Neural progenitor cell (in vitro differentiated cells): ENCODE data around the gene SEC63. TPM values are rescaled to one million over a fixed set of nuclear protein-coding genes. Genes with fewer than 3 reads are reported as not detected.
A peak's percentile ranks its signal among the peaks of the same experiment; 100 is the strongest.

Experiments
- DNase-seq: peaks from one replicate; pipeline ENCODE4 v3.0.0-alpha.2; 2016; ENCODE audit warnings: low spot score
- H2AFZ ChIP-seq: fragments of 200-600 bp; sonication (generic); replicated peaks from 2 replicates; pipeline ENCODE4 v1.6.1; 2016; ENCODE audit warnings: antibody characterized with exemption
- H3F3A ChIP-seq: fragments of 200-600 bp; sonication (generic); 2 replicates; pipeline ENCODE4 v1.6.1; 2016; ENCODE audit warnings: antibody characterized with exemption, low read depth
- H3K27ac ChIP-seq: fragments of 200-600 bp; sonication (generic); 2 replicates; pipeline ENCODE4 v1.5.1; 2016; ENCODE audit warnings: mild to moderate bottlenecking
- H3K27me3 ChIP-seq: fragments of 200-600 bp; sonication (generic); 2 replicates; pipeline ENCODE4 v1.6.1; 2016; ENCODE audit warnings: mild to moderate bottlenecking, moderate library complexity
- H3K36me3 ChIP-seq: fragments of 200-600 bp; sonication (generic); 2 replicates; pipeline ENCODE4 v1.5.1; 2016
- H3K4me1 ChIP-seq: fragments of 200-600 bp; sonication (generic); 2 replicates; pipeline ENCODE4 v1.6.1; 2016; ENCODE audit warnings: mixed run types
- H3K4me2 ChIP-seq: fragments of 200-600 bp; sonication (generic); 2 replicates; pipeline ENCODE4 v1.6.1; 2016
- H3K4me3 ChIP-seq: fragments of 200-600 bp; sonication (generic); 2 replicates; pipeline ENCODE4 v1.5.1; 2016
- H3K79me2 ChIP-seq: fragments of 200-600 bp; sonication (generic); 2 replicates; pipeline ENCODE4 v1.6.1; 2016; ENCODE audit warnings: low read depth
- H3K9ac ChIP-seq: fragments of 200-600 bp; sonication (generic); 2 replicates; pipeline ENCODE4 v1.6.1; 2016
- H3K9me3 ChIP-seq: fragments of 200-600 bp; sonication (generic); 2 replicates; pipeline ENCODE4 v1.5.1; 2016; ENCODE audit warnings: low read depth
- H4K20me1 ChIP-seq: fragments of 200-600 bp; sonication (generic); 2 replicates; pipeline ENCODE4 v1.6.1; 2016; ENCODE audit warnings: low read depth
- H3K27ac Mint-ChIP-seq: 3 replicates; pipeline ENCODE4 v1.8.0; 2021; ENCODE audit warnings: mixed read lengths
- H3K27me3 Mint-ChIP-seq: 2 replicates; pipeline ENCODE4 v1.8.0; 2022; ENCODE audit warnings: low read depth, mild to moderate bottlenecking, inconsistent platforms, moderate library complexity, mixed read lengths; ENCODE audit not compliant: insufficient read depth
- H3K36me3 Mint-ChIP-seq: 3 replicates; pipeline ENCODE4 v1.8.0; 2021; ENCODE audit warnings: mixed read lengths
- H3K4me1 Mint-ChIP-seq: 3 replicates; pipeline ENCODE4 v1.8.0; 2021; ENCODE audit warnings: mixed read lengths
- H3K4me3 Mint-ChIP-seq: 3 replicates; pipeline ENCODE4 v1.8.0; 2021; ENCODE audit warnings: mild to moderate bottlenecking, moderate library complexity, mixed read lengths
- H3K9me3 Mint-ChIP-seq: 3 replicates; pipeline ENCODE4 v1.8.0; 2020; ENCODE audit warnings: mixed read lengths
- CTCF ChIP-seq: fragments of 200-600 bp; sonication (generic); IDR thresholded peaks from 2 replicates; pipeline ENCODE4 v1.5.1; 2017; ENCODE audit warnings: antibody characterized with exemption, mild to moderate bottlenecking
- EZH2 ChIP-seq: fragments of 200-600 bp; sonication (generic); IDR thresholded peaks from 2 replicates; pipeline ENCODE4 v1.6.1; 2017; ENCODE audit warnings: antibody characterized with exemption, mild to moderate bottlenecking, moderate library complexity
- EZH2phosphoT487 ChIP-seq: fragments of 200-600 bp; sonication (generic); IDR thresholded peaks from 2 replicates; pipeline ENCODE4 v1.6.1; 2017; ENCODE audit warnings: antibody characterized with exemption
- total RNA-seq: library from RNA; depleted of rRNA; stranded (reverse); fragments of >200 nt; gene quantifications from 2 replicates; pipeline ENCODE4 v1.2.3, GENCODE V29; 2015; ENCODE audit warnings: low replicate concordance

The SEC63 gene
- total RNA-seq, 1 donor from 2014 or later: 20.7 TPM

DNA sequence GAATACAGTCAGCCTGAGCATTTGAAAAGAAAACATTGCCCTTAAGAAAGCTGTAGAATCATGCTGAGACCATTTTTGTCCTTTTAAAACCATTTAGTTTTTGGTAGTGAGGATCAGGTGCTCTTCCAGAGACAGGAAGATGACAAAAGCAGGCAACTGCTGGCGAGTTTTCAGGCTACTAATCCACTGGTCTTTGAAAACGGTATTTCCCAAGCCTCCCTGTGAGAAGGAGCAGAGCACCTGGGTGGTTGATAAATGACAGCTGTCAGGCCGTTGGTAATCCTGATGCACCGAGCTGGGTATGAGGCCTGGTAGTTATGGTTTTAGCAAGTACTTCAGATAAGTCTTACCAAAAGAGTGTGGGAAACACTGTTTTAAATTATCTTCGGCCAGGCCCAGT is 10.1 kb upstream of the SEC63 start:
- Histone ChIP-seq H4K20me1 (no peaks in the 10 kb centered on the region), H3K9me3 (no peaks in the 10 kb centered on the region), H3K27me3 (no peaks in the 10 kb centered on the region), H3F3A (peaks cover 11% of the 10 kb centered on the region), H3K36me3 (no peaks in the 10 kb centered on the region), H3K4me3 (no peak overlapping the region), H2AFZ (no peak overlapping the region), H3K79me2 (no peaks in the 10 kb centered on the region), H3K4me1 (peaks cover 7% of the 10 kb centered on the region), H3K4me2 (no peak overlapping the region), H3K27ac (no peak overlapping the region), H3K9ac (no peak overlapping the region)
- peak; percentile 52 for DNase-seq
- Mint-ChIP-seq H3K4me3 (no peak overlapping the region), H3K27me3 (peaks cover 11% of the 10 kb centered on the region), H3K9me3 (peaks cover 5% of the 10 kb centered on the region), H3K36me3 (no peaks in the 10 kb centered on the region), H3K27ac (no peak overlapping the region), H3K4me1 (peaks cover 14% of the 10 kb centered on the region)
- TF ChIP-seq EZH2 (no peak), CTCF (no peak), EZH2phosphoT487 (no peak)

DNA sequence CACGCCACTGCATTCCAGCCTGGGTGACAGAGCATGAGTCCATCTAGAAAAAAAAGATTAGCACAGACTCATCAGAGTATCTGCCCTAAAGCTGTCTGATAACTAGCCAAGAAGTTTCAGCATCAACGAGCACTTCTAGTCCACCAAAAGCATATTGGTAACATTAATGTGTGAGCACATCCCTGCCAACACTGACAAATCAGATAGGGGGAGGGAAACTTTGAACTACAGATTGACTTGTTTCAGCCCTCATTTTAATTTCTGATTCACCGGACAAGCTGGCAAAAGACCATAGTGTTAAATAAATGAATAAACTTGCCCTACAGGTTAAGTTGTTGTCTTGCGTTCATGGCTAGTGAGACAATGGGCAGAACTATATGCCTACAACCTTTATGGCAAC is 7.7 kb upstream of the SEC63 start:
- H3K36me3 ChIP-seq: no peaks in the 10 kb centered on the region
- Mint-ChIP-seq H3K4me1 (peaks cover 11% of the 10 kb centered on the region), H3K36me3 (no peaks in the 10 kb centered on the region), H3K27ac (no peak overlapping the region), H3K9me3 (peaks cover 5% of the 10 kb centered on the region), H3K4me3 (no peak overlapping the region), H3K27me3 (peaks cover 11% of the 10 kb centered on the region)
- no peak overlapping the region for H2AFZ ChIP-seq
- H3K27ac ChIP-seq: no peak overlapping the region
- H3K4me1 ChIP-seq: peaks cover 7% of the 10 kb centered on the region
- H3K27me3 ChIP-seq: no peaks in the 10 kb centered on the region
- H3K4me2 ChIP-seq: no peak overlapping the region
- H3F3A ChIP-seq: peaks cover 11% of the 10 kb centered on the region
- no peak overlapping the region for H3K4me3 ChIP-seq
- H4K20me1 ChIP-seq: no peaks in the 10 kb centered on the region
- DNase-seq: no peak
- H3K9ac ChIP-seq: no peak overlapping the region
- no peaks in the 10 kb centered on the region for H3K9me3 ChIP-seq
- no peaks in the 10 kb centered on the region for H3K79me2 ChIP-seq
- TF ChIP-seq CTCF (no peak), EZH2 (no peak), EZH2phosphoT487 (no peak)

- DNase-seq: no peak
- peaks cover 3% of the 10 kb centered on the region for H3K79me2 ChIP-seq
- Mint-ChIP-seq H3K36me3 (no peaks in the 10 kb centered on the region), H3K27me3 (peaks cover 13% of the 10 kb centered on the region), H3K27ac (no peak overlapping the region), H3K9me3 (peaks cover 5% of the 10 kb centered on the region), H3K4me3 (no peak overlapping the region), H3K4me1 (peaks cover 4% of the 10 kb centered on the region)
- H3K36me3 ChIP-seq: no peaks in the 10 kb centered on the region
- no peaks in the 10 kb centered on the region for H3K4me1 ChIP-seq
- no peak overlapping the region for H3K9ac ChIP-seq
- TF ChIP-seq EZH2 (no peak), CTCF (no peak), EZH2phosphoT487 (no peak)
- H2AFZ ChIP-seq: no peak overlapping the region
- H3K9me3 ChIP-seq: no peaks in the 10 kb centered on the region
- no peak overlapping the region for H3K27ac ChIP-seq
- H3F3A ChIP-seq: peaks cover 18% of the 10 kb centered on the region
- H3K4me3 ChIP-seq: no peak overlapping the region
- peaks cover 6% of the 10 kb centered on the region for H3K27me3 ChIP-seq
- no peaks in the 10 kb centered on the region for H4K20me1 ChIP-seq
- no peak overlapping the region for H3K4me2 ChIP-seq
Measured at GRCh38 chr6:107962723-107963122, 4.7 kb upstream of the SEC63 start.
